Mammary epithelial cell (primary cell): Measurements from ENCODE around the gene ACER2.

Experiments used
- CTCF ChIP-seq, 2 donors: IDR thresholded peaks in 1 of 2; conservative IDR thresholded peaks in 1 of 2; 2 replicates each; pipeline ENCODE4 v1.5.1; 2011 to 2012; ENCODE audit warnings: inconsistent platforms in 2 of 2, low read length in 2 of 2, mild to moderate bottlenecking in 2 of 2, control low read depth in 1 of 2, low read depth in 1 of 2; ENCODE audit not compliant: insufficient read depth in 1 of 2; ENCODE audit errors: extremely low read depth in 1 of 2
- EZH2 ChIP-seq: IDR thresholded peaks from 2 replicates; pipeline ENCODE4 v1.6.1; 2012; ENCODE audit warnings: low read length, inconsistent platforms, borderline replicate concordance

GRCh38 chr9:19397845-19398244 is 11.0 kb upstream of the ACER2 start:
- TF ChIP-seq CTCF (conservative IDR thresholded peaks at IDR 0.05 in 1 of 2, IDR thresholded peaks at IDR 0.05 in 1 of 2; ENCODE audit: extremely low read depth in 1 of 2, insufficient read depth in 1 of 2, low read depth in 1 of 2, low read length in 2 of 2) (no peak), EZH2 (no peak)
